NCI-H1092 (cell line): ENCODE results near the gene KRTAP10-3.
"Not testable (repeated sequence)": the region's sequence is repeated elsewhere in the genome, so short reads cannot be mapped to it uniquely, and the experiment has no call there.

ENCODE experiments used
- DNase-seq: peaks from one replicate; lab custom pipeline; 2025; lab: John Stamatoyannopoulos, UW

Gene KRTAP10-3

GRCh38 chr21:44558695-44559094 lies at the start of gene KRTAP10-3:
Gene KRTAP10-3, minus strand, starts transcription at chr21:44558795. Its CDS starts 80 bp downstream, at chr21:44558715.
- no peak for DNase-seq

GRCh38 chr21:44606495-44606894 lies 47.9 kb upstream of the KRTAP10-3 start:
- DNase-seq = no peak

GRCh38 chr21:44603911-44604310 lies 45.3 kb upstream of the KRTAP10-3 start:
- DNase-seq = no peak

- no peak for DNase-seq
These were observed 44.7 kb upstream of the KRTAP10-3 start for GRCh38 chr21:44603109-44603875.

- DNase-seq = no peak
These were observed 43.9 kb upstream of the KRTAP10-3 start for GRCh38 chr21:44602463-44602850.

- no peak for DNase-seq
These were observed 43.2 kb upstream of the KRTAP10-3 start for GRCh38 chr21:44601596-44602462.

- not testable (repeated sequence) for DNase-seq
These were observed 42.5 kb upstream of the KRTAP10-3 start for GRCh38 chr21:44601091-44601490.

GRCh38 chr21:44600118-44600978 lies 41.8 kb upstream of the KRTAP10-3 start, which contains the start of gene KRTAP10-7:
Gene KRTAP10-7, plus strand, starts transcription at chr21:44600597. Its CDS starts 25 bp downstream, at chr21:44600622.
- DNase-seq = not testable (repeated sequence)

GRCh38 chr21:44599264-44600029 lies 40.9 kb upstream of the KRTAP10-3 start:
- no peak for DNase-seq

- no peak for DNase-seq
These were observed 39.5 kb upstream of the KRTAP10-3 start for GRCh38 chr21:44598061-44598460.

- no peak for DNase-seq
These were observed 37.6 kb upstream of the KRTAP10-3 start for GRCh38 chr21:44596068-44596725.

GRCh38 chr21:44595524-44595923 lies 36.9 kb upstream of the KRTAP10-3 start:
- no peak for DNase-seq

GRCh38 chr21:44594406-44594916 lies 35.9 kb upstream of the KRTAP10-3 start:
- DNase-seq = no peak

GRCh38 chr21:44593598-44594405 lies 35.2 kb upstream of the KRTAP10-3 start:
- DNase-seq = no peak

GRCh38 chr21:44592446-44593311 lies 34.1 kb upstream of the KRTAP10-3 start, which contains the start of gene KRTAP10-6:
Gene KRTAP10-6, minus strand, starts transcription at chr21:44592505. Its CDS starts 21 bp downstream, at chr21:44592484.
- no peak for DNase-seq

- not testable (repeated sequence) for DNase-seq
These were observed 33.2 kb upstream of the KRTAP10-3 start for GRCh38 chr21:44591801-44592130.

GRCh38 chr21:44590897-44591800 lies 32.6 kb upstream of the KRTAP10-3 start:
- DNase-seq = not testable (repeated sequence)
